K562 (cell line): ENCODE results near the gene KCNJ14. TPM values are rescaled to one million over a fixed set of nuclear protein-coding genes. Genes with fewer than 3 reads are reported as not detected.
A peak's percentile ranks its signal among the peaks of the same experiment; 100 is the strongest.

ENCODE experiments used
- CBFA2T2 ChIP-seq: fragments of 450-650 bp; conservative IDR thresholded peaks from 2 replicates; pipeline ENCODE4 v1.6.1; 2017; ENCODE audit warnings: mild to moderate bottlenecking
- CTBP1 ChIP-seq: fragments of 450-650 bp; IDR thresholded peaks from 2 replicates; pipeline ENCODE4 v1.6.1; 2016; ENCODE audit warnings: borderline replicate concordance
- ETS1 ChIP-seq: conservative IDR thresholded peaks from 2 replicates; pipeline ENCODE4 v1.6.1; 2011; ENCODE audit warnings: low read depth, mild to moderate bottlenecking, low read length; ENCODE audit not compliant: control insufficient read depth
- GATAD2A ChIP-seq: fragments of 450-650 bp; IDR thresholded peaks from 2 replicates; pipeline ENCODE4 v1.6.1; 2017
- HMGXB4 ChIP-seq: sonication (generic); formaldehyde crosslinking; IDR thresholded peaks from 2 replicates; pipeline ENCODE4 v1.8.1; 2023; ENCODE audit warnings: mild to moderate bottlenecking, missing genetic modification reagents
- LARP7 ChIP-seq: fragments of 450-650 bp; IDR thresholded peaks from 2 replicates; pipeline ENCODE4 v1.6.1; 2016
- MTA1 ChIP-seq: fragments of 450-650 bp; IDR thresholded peaks from 2 replicates; pipeline ENCODE4 v1.6.1; 2017; ENCODE audit warnings: borderline replicate concordance
- MTA3 ChIP-seq: fragments of 450-650 bp; formaldehyde crosslinking; IDR thresholded peaks from 2 replicates; pipeline ENCODE4 v1.6.1; 2017; ENCODE audit warnings: mild to moderate bottlenecking, borderline replicate concordance
- NCOA4 ChIP-seq: fragments of 450-650 bp; IDR thresholded peaks from 2 replicates; pipeline ENCODE4 v1.6.1; 2018; ENCODE audit warnings: mild to moderate bottlenecking; ENCODE audit not compliant: partially characterized antibody
- NR4A1 ChIP-seq, 2 experiments: fragments of 250-450 bp in 1 of 2; fragments of 450-650 bp in 1 of 2; sonication (Bioruptor Pico) in 1 of 2; IDR thresholded peaks; 2 replicates each; pipeline versions ENCODE4 v1.4.0 to v1.6.1; 2016 to 2020; ENCODE audit warnings: mild to moderate bottlenecking in 2 of 2, missing compliant biosample characterization in 1 of 2, missing genetic modification characterization in 1 of 2, moderate library complexity in 1 of 2
- PHB2 ChIP-seq: fragments of 450-650 bp; IDR thresholded peaks from 2 replicates; pipeline ENCODE4 v1.6.1; 2017; ENCODE audit warnings: low read depth
- PHF8 ChIP-seq: fragments of 200-600 bp; sonication (generic); IDR thresholded peaks from 2 replicates; pipeline ENCODE4 v1.6.1; 2012; ENCODE audit warnings: mixed run types, mild to moderate bottlenecking, inconsistent platforms, low read length, moderate library complexity, borderline replicate concordance
- PKNOX1 ChIP-seq: fragments of 450-650 bp; IDR thresholded peaks from 2 replicates; pipeline ENCODE4 v1.6.1; 2016
- SMAD4 ChIP-seq: fragments of 250-450 bp; sonication (Bioruptor Pico); conservative IDR thresholded peaks from 2 replicates; pipeline ENCODE4 v1.8.0; 2021; ENCODE audit warnings: inconsistent platforms, mild to moderate bottlenecking, moderate library complexity
- TAF9B ChIP-seq: fragments of 450-650 bp; IDR thresholded peaks from 2 replicates; pipeline ENCODE4 v1.6.1; 2018; ENCODE audit warnings: mild to moderate bottlenecking; ENCODE audit not compliant: partially characterized antibody
- TEAD1 ChIP-seq, 2 experiments: fragments of 450-650 bp in 1 of 2; sonication (generic) in 1 of 2; formaldehyde crosslinking; IDR thresholded peaks; 2 replicates each; pipeline versions ENCODE4 v1.4.0 to v1.8.0; 2020 to 2022; ENCODE audit warnings: mild to moderate bottlenecking in 2 of 2, missing genetic modification reagents in 1 of 2
- TFE3 ChIP-seq: fragments of 450-650 bp; formaldehyde crosslinking; IDR thresholded peaks from 2 replicates; pipeline ENCODE4 v1.4.0; 2020; ENCODE audit warnings: mild to moderate bottlenecking, mixed read lengths
- VEZF1 ChIP-seq: fragments of 200-800 bp; sonication (Bioruptor generic); IDR thresholded peaks from 2 replicates; pipeline ENCODE4 v1.6.1; 2017; ENCODE audit warnings: missing genetic modification characterization, missing compliant biosample characterization
- ZFP1 ChIP-seq: fragments of 450-650 bp; formaldehyde crosslinking; IDR thresholded peaks from 2 replicates; pipeline ENCODE4 v1.4.0; 2020; ENCODE audit warnings: mild to moderate bottlenecking, mixed read lengths
- ZFP30 ChIP-seq: fragments of 250-450 bp; sonication (Bioruptor Pico); IDR thresholded peaks from 2 replicates; pipeline ENCODE4 v1.8.0; 2022; ENCODE audit warnings: moderate library complexity, mild to moderate bottlenecking, inconsistent platforms, borderline replicate concordance
- polyA plus RNA-seq, 8 experiments: library from polyadenylated mRNA; depleted of rRNA in 4 of 8; stranded (reverse) in 5 of 8; unstranded in 3 of 8; fragments of >200 nt; fragmentation: Nextera tagmentation in 2 of 8; fragmentation: Illumina TruSeq in 1 of 8; extraction: Ambion mirVana in 2 of 8; extraction: Trizol in 1 of 8; gene quantifications; 2 replicates each; pipeline versions ENCODE4 v1.2.1 to v1.2.3, GENCODE V29; 2011 to 2014; ENCODE audit warnings: inconsistent platforms in 1 of 8, missing spikeins in 1 of 8
- total RNA-seq, 7 experiments: library from RNA; depleted of rRNA in 6 of 7; stranded (reverse); fragments of >200 nt in 6 of 7; fragmentation: Illumina TruSeq in 2 of 7; extraction: Trizol in 2 of 7; gene quantifications; 2 replicates each; pipeline versions ENCODE4 v1.2.1 to v1.2.3, GENCODE V29; 2011 to 2021; ENCODE audit warnings: low replicate concordance in 1 of 7

KCNJ14 gene
- total and polyA plus RNA-seq, 9 of the 15 experiments (the other 6 are each of a cell fraction or from before 2014, with no cell fraction given): 0.15 to 1.6 (median 0.49) TPM

GRCh38 chr19:48501494-48502349 is 46.3 kb downstream of the KCNJ14 start (continued):
- no peak for TF ChIP-seq HMGXB4 (CRISPR knock-in tag)
- peak; percentile 37; the same call in 1 of the 2 replicates for TF ChIP-seq SMAD4 (CRISPR knock-in tag)
- TF ChIP-seq ZFP1 (CRISPR knock-in tag): no peak
- TF ChIP-seq ETS1: 0 out of 2 replicates have a peak, but pooled peaks have one; percentile 26
- TF ChIP-seq NCOA4: peak; percentile 71
- peak; percentile 100 for TF ChIP-seq LARP7
- TF ChIP-seq TAF9B: no peak
- peak; percentile 76 for TF ChIP-seq PKNOX1
- TF ChIP-seq PHB2: peak; percentile 83
- no peak for TF ChIP-seq TEAD1 (CRISPR knock-in tag; IDR thresholded peaks at IDR 0.05)
- TF ChIP-seq MTA1: peak; percentile 77; the same call in 1 of the 2 replicates
- peak; percentile 90 for TF ChIP-seq VEZF1 (CRISPR knock-in tag)
- TF ChIP-seq ZFP30: no peak
- no peak for TF ChIP-seq NR4A1 (CRISPR knock-in tag; IDR thresholded peaks at IDR 0.05)
- TF ChIP-seq NR4A1 (tag; IDR thresholded peaks at IDR 0.05): no peak
- peak; percentile 98 for TF ChIP-seq TFE3 (CRISPR knock-in tag)
- no peak; the same call in 1 of the 2 replicates for TF ChIP-seq PHF8
- 0 out of 2 replicates have a peak, but pooled peaks have one; percentile 29 for TF ChIP-seq CTBP1
- TF ChIP-seq GATAD2A: no peak
- peak; percentile 51; the same call in 1 of the 2 replicates for TF ChIP-seq MTA3
- TF ChIP-seq CBFA2T2: peak; percentile 95
